DMS79 (cell line): ENCODE data around the gene EVPL.
A peak's percentile ranks its signal among the peaks of the same experiment; 100 is the strongest.
"Not testable (repeated sequence)": the region's sequence is repeated elsewhere in the genome, so short reads cannot be mapped to it uniquely, and the experiment has no call there.

ENCODE experiments used
- DNase-seq: peaks from one replicate; lab custom pipeline; 2025; lab: John Stamatoyannopoulos, UW

EVPL gene

GRCh38 chr17:75996665-75997590 lies 30.2 kb downstream of the EVPL start:
- DNase-seq = no peak

- no peak for DNase-seq
Observed at GRCh38 chr17:75995385-75995925, 31.7 kb downstream of the EVPL start.

- no peak for DNase-seq
Observed at GRCh38 chr17:75994802-75995370, 32.2 kb downstream of the EVPL start.

GRCh38 chr17:75991396-75991795 lies 35.7 kb downstream of the EVPL start:
- DNase-seq = no peak

GRCh38 chr17:75987041-75987440 lies 40.1 kb downstream of the EVPL start:
- DNase-seq = no peak

GRCh38 chr17:75985986-75986385 lies 41.1 kb downstream of the EVPL start:
- DNase-seq = no peak

- no peak for DNase-seq
Observed at GRCh38 chr17:75983501-75984181, 43.5 kb downstream of the EVPL start.

GRCh38 chr17:75981019-75981615 lies 46.0 kb downstream of the EVPL start:
- no peak for DNase-seq

GRCh38 chr17:75980188-75981018 lies 46.7 kb downstream of the EVPL start:
- no peak for DNase-seq

- no peak for DNase-seq
Observed at GRCh38 chr17:75979705-75980187, 47.4 kb downstream of the EVPL start.

- DNase-seq = peak; percentile 94
Observed at GRCh38 chr17:75978938-75979704, 48.0 kb downstream of the EVPL start, which contains the start of the genes ACOX1 and TEN1. Gene ACOX1 (minus strand): TSS chr17:75979166. CDS start chr17:75979073, 93 bp downstream. Gene TEN1 (plus strand): TSS chr17:75979240. CDS start chr17:75986193, 6,953 bp downstream.

GRCh38 chr17:75976175-75976848 lies 50.8 kb downstream of the EVPL start:
- no peak for DNase-seq

- no peak for DNase-seq
Observed at GRCh38 chr17:75975757-75976174, 51.3 kb downstream of the EVPL start.

- DNase-seq = not testable (repeated sequence)
Observed at GRCh38 chr17:75975187-75975586, 51.9 kb downstream of the EVPL start.

- DNase-seq = no peak
Observed at GRCh38 chr17:75970626-75971025, 56.5 kb downstream of the EVPL start.

GRCh38 chr17:75970011-75970523 lies 57.0 kb downstream of the EVPL start:
- DNase-seq = no peak

- not testable (repeated sequence) for DNase-seq
Observed at GRCh38 chr17:75969044-75969443, 58.1 kb downstream of the EVPL start.

GRCh38 chr17:75965468-75965867 lies 61.6 kb downstream of the EVPL start:
- no peak for DNase-seq

GRCh38 chr17:75959839-75960511 lies 67.1 kb downstream of the EVPL start:
- no peak for DNase-seq
